Gastrocnemius medialis (tissue), 4 donors: Measurements from ENCODE around the gene PPP1R37.

Experiments used
- POLR2A ChIP-seq, 2 donors: fragments of 450-650 bp; IDR thresholded peaks; one replicate each; pipeline ENCODE4 v1.6.1; 2017; ENCODE audit warnings: antibody characterized with exemption in 2 of 2, mild to moderate bottlenecking in 2 of 2, moderate library complexity in 2 of 2
- TF ChIP-seq, protein P1 (sequence below), 5 experiments: fragments of 450-650 bp in 3 of 5; fragments of 200-600 bp in 2 of 5; sonication (generic) in 2 of 5; IDR thresholded peaks in 4 of 5; conservative IDR thresholded peaks in 1 of 5; 1 replicate in 4 of 5; 2 replicates in 1 of 5; pipeline ENCODE4 v1.5.1; 2016 to 2019; ENCODE audit warnings: antibody characterized with exemption in 5 of 5, mild to moderate bottlenecking in 3 of 5, moderate library complexity in 3 of 5

- TF ChIP-seq, protein P1, sequence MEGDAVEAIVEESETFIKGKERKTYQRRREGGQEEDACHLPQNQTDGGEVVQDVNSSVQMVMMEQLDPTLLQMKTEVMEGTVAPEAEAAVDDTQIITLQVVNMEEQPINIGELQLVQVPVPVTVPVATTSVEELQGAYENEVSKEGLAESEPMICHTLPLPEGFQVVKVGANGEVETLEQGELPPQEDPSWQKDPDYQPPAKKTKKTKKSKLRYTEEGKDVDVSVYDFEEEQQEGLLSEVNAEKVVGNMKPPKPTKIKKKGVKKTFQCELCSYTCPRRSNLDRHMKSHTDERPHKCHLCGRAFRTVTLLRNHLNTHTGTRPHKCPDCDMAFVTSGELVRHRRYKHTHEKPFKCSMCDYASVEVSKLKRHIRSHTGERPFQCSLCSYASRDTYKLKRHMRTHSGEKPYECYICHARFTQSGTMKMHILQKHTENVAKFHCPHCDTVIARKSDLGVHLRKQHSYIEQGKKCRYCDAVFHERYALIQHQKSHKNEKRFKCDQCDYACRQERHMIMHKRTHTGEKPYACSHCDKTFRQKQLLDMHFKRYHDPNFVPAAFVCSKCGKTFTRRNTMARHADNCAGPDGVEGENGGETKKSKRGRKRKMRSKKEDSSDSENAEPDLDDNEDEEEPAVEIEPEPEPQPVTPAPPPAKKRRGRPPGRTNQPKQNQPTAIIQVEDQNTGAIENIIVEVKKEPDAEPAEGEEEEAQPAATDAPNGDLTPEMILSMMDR (IDR thresholded peaks at IDR 0.05 in 4 of 5, conservative IDR thresholded peaks at IDR 0.05 in 1 of 5), result no peak
- no peak for TF ChIP-seq POLR2A (IDR thresholded peaks at IDR 0.05)
Observed at GRCh38 chr19:45151821-45152503, 59.0 kb downstream of the PPP1R37 start.
